K562 (cell line): ENCODE results near the gene GMNC. TPM values are rescaled to one million over a fixed set of nuclear protein-coding genes. Genes with fewer than 3 reads are reported as not detected.

Experiments
- ATAC-seq: fragments of 200-7000 bp; cut with Tn5 transposase; 3 replicates; pipeline ENCODE4 v1.9.1; 2020; ENCODE audit warnings: moderate library complexity
- BruUV-seq: library from RNA; stranded (reverse); fragments of 400-500 nt; replicated peaks from 2 replicates; lab custom pipeline; 2021; lab: Mats Ljungman, UMichigan
- CTCF ChIA-PET: fragments of 300-600 bp; formaldehyde crosslinking; extraction: SDS; loops from one replicate; lab custom pipeline; 2021; ENCODE audit warnings: low intra/inter-chr PET ratio; lab: Yijun Ruan, JAX
- POLR2A ChIA-PET: fragments of 300-600, 350-650 bp; sonication (Branson Sonifier 250); formaldehyde crosslinking; extraction: SDS; loops from one replicate; lab custom pipeline; 2021; ENCODE audit warnings: antibody characterized with exemption, inconsistent platforms; lab: Yijun Ruan, JAX
- DNase-seq, 4 experiments: peaks; one replicate each; pipeline versions ENCODE4 v3.0.0 to v3.0.0-alpha.2; 2011 to 2018; ENCODE audit warnings: low spot score in 3 of 4, mixed read lengths in 3 of 4; ENCODE audit errors: extremely low read depth in 1 of 4
- FAIRE-seq: peaks from 2 replicates; lab custom pipeline; 2011; peaks lifted over from hg19 to GRCh38; lab: Jason Lieb, UNC
- H2AFZ ChIP-seq: 2 replicates; pipeline ENCODE4 v1.6.0; 2011; ENCODE audit warnings: low read depth, low read length, control low read depth, inconsistent platforms
- H3K27ac ChIP-seq: fragments of 200-600 bp; 3 replicates; pipeline ENCODE4 v1.8.0; 2011; ENCODE audit warnings: low read depth, mild to moderate bottlenecking, control low read depth, inconsistent platforms, low read length, moderate library complexity, mixed read lengths; ENCODE audit errors: extremely low read depth
- H3K27me3 ChIP-seq, 2 experiments: fragments of 300-600 bp in 1 of 2; 2 replicates in 1 of 2; 3 replicates in 1 of 2; pipeline versions ENCODE4 v1.6.0 to v1.8.0; 2011; ENCODE audit warnings: inconsistent platforms in 2 of 2, low read length in 2 of 2, mild to moderate bottlenecking in 1 of 2, mixed read lengths in 1 of 2, moderate library complexity in 1 of 2; ENCODE audit not compliant: control insufficient read depth in 2 of 2, insufficient read depth in 2 of 2
- H3K36me3 ChIP-seq: fragments of 300-600 bp; 3 replicates; pipeline ENCODE4 v1.8.0; 2011; ENCODE audit warnings: mild to moderate bottlenecking, low read length, inconsistent platforms; ENCODE audit not compliant: control insufficient read depth, insufficient read depth
- H3K4me1 ChIP-seq, 2 experiments: fragments of 200-600 bp in 1 of 2; replicated peaks in 1 of 2; 2 replicates in 1 of 2; 3 replicates in 1 of 2; pipeline versions ENCODE4 v1.5.1 to v1.8.0; 2011; ENCODE audit warnings: inconsistent platforms in 2 of 2, low read length in 2 of 2, mild to moderate bottlenecking in 1 of 2, mixed read lengths in 1 of 2, moderate library complexity in 1 of 2; ENCODE audit not compliant: control insufficient read depth in 2 of 2, insufficient read depth in 2 of 2
- H3K4me2 ChIP-seq: 2 replicates; pipeline ENCODE4 v1.6.1; 2011; ENCODE audit warnings: low read length, control low read depth, inconsistent platforms, mixed read lengths; ENCODE audit not compliant: insufficient read depth
- H3K4me3 ChIP-seq: fragments of 200-600 bp; sonication (generic), shearing (Covaris generic); 2 replicates; pipeline ENCODE4 v1.5.1; 2016; ENCODE audit warnings: control low read depth, inconsistent platforms
- H3K79me2 ChIP-seq: fragments of 200-600 bp; 3 replicates; pipeline ENCODE4 v1.8.0; 2011; ENCODE audit warnings: low read length, inconsistent platforms; ENCODE audit not compliant: control insufficient read depth, insufficient read depth
- H3K9ac ChIP-seq, 2 experiments: 2 replicates each; pipeline versions ENCODE4 v1.6.0 to v1.6.1; 2011; ENCODE audit warnings: low read depth in 2 of 2, low read length in 2 of 2, control low read depth in 1 of 2, inconsistent platforms in 1 of 2, mild to moderate bottlenecking in 1 of 2, mixed read lengths in 1 of 2; ENCODE audit not compliant: insufficient read depth in 1 of 2
- H3K9me1 ChIP-seq: one replicate; pipeline ENCODE4 v1.6.0; 2011; ENCODE audit warnings: inconsistent platforms, mild to moderate bottlenecking, low read length, moderate library complexity; ENCODE audit not compliant: control insufficient read depth, insufficient read depth
- H3K9me3 ChIP-seq: replicated peaks from 2 replicates; pipeline ENCODE4 v1.5.1; 2011; ENCODE audit warnings: low read depth, low read length, inconsistent platforms; ENCODE audit not compliant: control insufficient read depth, insufficient read depth
- H4K20me1 ChIP-seq: replicated peaks from 2 replicates; pipeline ENCODE4 v1.6.1; 2011; ENCODE audit warnings: low read length, inconsistent platforms, mixed read lengths; ENCODE audit not compliant: control insufficient read depth, insufficient read depth
- ATF2 ChIP-seq: sonication (generic); formaldehyde crosslinking; IDR thresholded peaks from 2 replicates; pipeline ENCODE4 v1.8.1; 2022; ENCODE audit warnings: missing genetic modification reagents
- HMGN3 ChIP-seq: IDR thresholded peaks from 2 replicates; pipeline ENCODE4 v1.6.1; 2011; ENCODE audit warnings: borderline replicate concordance, low read depth, mild to moderate bottlenecking, mixed read lengths, low read length; ENCODE audit not compliant: insufficient read length; ENCODE audit errors: extremely low read depth
- MCM3 ChIP-seq: fragments of 450-650 bp; IDR thresholded peaks from 2 replicates; pipeline ENCODE4 v1.6.1; 2016
- MED1 ChIP-seq: sonication (generic); formaldehyde crosslinking; IDR thresholded peaks from 2 replicates; pipeline ENCODE4 v1.8.1; 2023; ENCODE audit warnings: missing genetic modification reagents, borderline replicate concordance
- NR0B1 ChIP-seq: fragments of 450-650 bp; IDR thresholded peaks from one replicate; pipeline ENCODE4 v1.6.1; 2018; ENCODE audit warnings: mild to moderate bottlenecking, moderate library complexity; ENCODE audit not compliant: partially characterized antibody
- NR3C1 ChIP-seq: sonication (generic); formaldehyde crosslinking; IDR thresholded peaks from 2 replicates; pipeline ENCODE4 v1.8.1; 2022; ENCODE audit warnings: missing genetic modification reagents
- ZNF282 ChIP-seq: sonication (generic); formaldehyde crosslinking; IDR thresholded peaks from 2 replicates; pipeline ENCODE4 v1.8.1; 2023; ENCODE audit warnings: missing genetic modification reagents
- WGBS: fragments of 100-300 bp; shearing (Covaris generic); methylation state at CpG from one replicate; pipeline ENCODE4 v1.1.6; 2016; ENCODE audit warnings: low coverage, mixed read lengths; ENCODE audit not compliant: insufficient coverage; ENCODE audit errors: missing lambda C conversion rate; 5-methylcytosine and 5-hydroxymethylcytosine counted together
- in situ Hi-C: fragments of 300-500 bp; cut with MboI; formaldehyde crosslinking; loops from 4 replicates; pipeline ENCODE4 v1.15.0; 2018; ENCODE audit warnings: inconsistent platforms, mixed read lengths
- intact Hi-C: fragments of 100-400 bp; cut with micrococcal nuclease; formaldehyde crosslinking; loops from 2 replicates; pipeline ENCODE4 v1.14.2; 2022
- polyA plus RNA-seq, 8 experiments: library from polyadenylated mRNA; depleted of rRNA in 4 of 8; stranded (reverse) in 5 of 8; unstranded in 3 of 8; fragments of >200 nt; fragmentation: Nextera tagmentation in 2 of 8; fragmentation: Illumina TruSeq in 1 of 8; extraction: Ambion mirVana in 2 of 8; extraction: Trizol in 1 of 8; gene quantifications; 2 replicates each; pipeline versions ENCODE4 v1.2.1 to v1.2.3, GENCODE V29; 2011 to 2014; ENCODE audit warnings: inconsistent platforms in 1 of 8, missing spikeins in 1 of 8
- total RNA-seq, 7 experiments: library from RNA; depleted of rRNA in 6 of 7; stranded (reverse); fragments of >200 nt in 6 of 7; fragmentation: Illumina TruSeq in 2 of 7; extraction: Trizol in 2 of 7; gene quantifications; 2 replicates each; pipeline versions ENCODE4 v1.2.1 to v1.2.3, GENCODE V29; 2011 to 2021; ENCODE audit warnings: low replicate concordance in 1 of 7
- TF ChIP-seq, protein P1 (sequence below): fragments of 450-650 bp; conservative IDR thresholded peaks from 2 replicates; pipeline ENCODE4 v1.6.1; 2016; ENCODE audit warnings: missing genetic modification characterization, low read depth, mild to moderate bottlenecking, control low read depth, missing compliant biosample characterization

Gene GMNC
- total and polyA plus RNA-seq, 9 of the 15 experiments (the other 6 are each of a cell fraction or from before 2014, with no cell fraction given) = not detected

DNA sequence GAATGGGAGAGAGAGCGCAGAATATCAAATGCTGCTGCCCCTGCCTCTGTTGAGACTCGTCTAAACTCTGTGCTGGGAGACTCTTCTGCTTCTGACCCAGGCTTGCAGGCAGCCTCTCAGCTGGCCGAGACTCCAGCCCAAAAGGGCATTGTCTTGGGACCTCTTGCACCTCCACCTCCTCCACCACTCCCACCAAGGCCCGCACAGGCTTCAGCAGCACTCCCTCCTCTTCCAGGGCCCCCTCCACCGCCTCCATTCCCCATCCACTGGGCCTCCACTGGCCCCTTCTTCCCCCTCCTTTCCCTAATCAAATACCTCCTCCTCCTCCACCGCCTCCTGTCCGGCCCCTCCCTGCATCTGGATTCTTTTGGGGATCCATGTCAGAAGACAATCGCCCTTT lies 31.3 kb downstream of the GMNC start:
- Histone ChIP-seq H3K79me2 (no peaks in the 10 kb centered on the region), H3K9ac (no peak overlapping the region), H3K36me3 (no peaks in the 10 kb centered on the region), H3K4me2 (no peak overlapping the region), H3K4me1 (no peaks in the 10 kb centered on the region), H3K9me3 (peaks cover 1% of the 10 kb centered on the region; the same call in 1 of the 2 replicates), H3K9me1 (no peaks in the 10 kb centered on the region), H4K20me1 (no peaks in the 10 kb centered on the region), H3K27me3 (no peaks in the 10 kb centered on the region), H3K4me3 (no peak overlapping the region), H2AFZ (no peak overlapping the region), H3K27ac (no peak overlapping the region)
- ChIA-PET CTCF (no interaction called here), POLR2A (interaction anchor here (0.7 kb wide), 1 partner anchor 219 kb away, joined by 3 read pairs; no protein-coding TSS in a partner anchor)
- TF ChIP-seq NR0B1 (no peak), ATF2 (CRISPR knock-in tag) (no peak), MED1 (no peak), HMGN3 (no peak), NR3C1 (CRISPR knock-in tag) (no peak), ZNF282 (no peak), MCM3 (no peak)
- TF ChIP-seq, protein P1, sequence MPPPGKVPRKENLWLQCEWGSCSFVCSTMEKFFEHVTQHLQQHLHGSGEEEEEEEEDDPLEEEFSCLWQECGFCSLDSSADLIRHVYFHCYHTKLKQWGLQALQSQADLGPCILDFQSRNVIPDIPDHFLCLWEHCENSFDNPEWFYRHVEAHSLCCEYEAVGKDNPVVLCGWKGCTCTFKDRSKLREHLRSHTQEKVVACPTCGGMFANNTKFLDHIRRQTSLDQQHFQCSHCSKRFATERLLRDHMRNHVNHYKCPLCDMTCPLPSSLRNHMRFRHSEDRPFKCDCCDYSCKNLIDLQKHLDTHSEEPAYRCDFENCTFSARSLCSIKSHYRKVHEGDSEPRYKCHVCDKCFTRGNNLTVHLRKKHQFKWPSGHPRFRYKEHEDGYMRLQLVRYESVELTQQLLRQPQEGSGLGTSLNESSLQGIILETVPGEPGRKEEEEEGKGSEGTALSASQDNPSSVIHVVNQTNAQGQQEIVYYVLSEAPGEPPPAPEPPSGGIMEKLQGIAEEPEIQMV (tag) = no peak
- FAIRE-seq (no peak), DNase-seq (no peak), ATAC-seq (no peak)
- BruUV-seq = no TSS peak
- intact Hi-C loops = no loop called here
- in situ Hi-C loops = no loop called here
- 3% methylated on average over 5 of the region's 8 CpGs for WGBS
